GM19238 (cell line): ENCODE data around the gene DYNLL2.
"Not testable (repeated sequence)": the region's sequence is repeated elsewhere in the genome, so short reads cannot be mapped to it uniquely, and the experiment has no call there.

Experiments
- DNase-seq: peaks from one replicate; pipeline ENCODE4 v3.0.0; 2011; ENCODE audit warnings: low spot score; ENCODE audit not compliant: insufficient read length

DYNLL2 gene

DNA sequence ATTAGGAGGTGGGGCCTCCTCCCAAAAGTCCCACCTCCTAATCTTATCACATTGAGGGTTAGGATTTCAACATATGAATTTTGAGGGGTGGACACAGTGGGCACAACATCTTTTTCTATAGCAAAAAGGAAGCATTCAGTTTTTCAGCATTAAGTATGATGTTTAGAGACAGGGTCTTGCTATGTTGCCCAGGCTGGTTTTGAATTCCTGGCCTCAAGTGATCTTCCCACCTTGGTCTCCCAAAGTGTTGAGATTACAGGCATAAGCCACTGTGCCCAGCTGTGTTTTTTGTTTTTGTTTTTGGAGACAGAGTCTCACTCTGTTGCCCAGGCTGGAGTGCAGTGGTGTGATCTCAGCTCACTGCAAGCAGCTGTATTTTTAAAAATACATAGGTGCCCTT lies 18.7 kb downstream of the DYNLL2 start:
- DNase-seq = not testable (repeated sequence)

DNA sequence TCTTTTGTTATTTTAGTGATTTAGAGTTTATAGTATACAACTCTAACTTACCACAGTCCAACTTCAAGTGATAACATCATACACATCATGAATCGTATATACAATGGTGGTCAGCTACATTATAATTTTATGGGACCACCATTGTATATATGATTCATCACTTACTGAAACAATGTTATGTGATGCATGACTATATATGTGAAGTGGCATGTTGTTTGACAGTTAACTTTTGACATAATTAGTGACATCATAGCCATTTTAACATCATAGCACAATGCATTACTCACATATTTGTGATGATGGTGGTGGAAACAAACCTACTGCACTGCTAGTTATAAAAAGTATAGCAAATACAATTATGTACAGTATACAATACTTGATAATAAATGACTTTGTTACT lies 21.9 kb downstream of the DYNLL2 start:
- DNase-seq = no peak

DNA sequence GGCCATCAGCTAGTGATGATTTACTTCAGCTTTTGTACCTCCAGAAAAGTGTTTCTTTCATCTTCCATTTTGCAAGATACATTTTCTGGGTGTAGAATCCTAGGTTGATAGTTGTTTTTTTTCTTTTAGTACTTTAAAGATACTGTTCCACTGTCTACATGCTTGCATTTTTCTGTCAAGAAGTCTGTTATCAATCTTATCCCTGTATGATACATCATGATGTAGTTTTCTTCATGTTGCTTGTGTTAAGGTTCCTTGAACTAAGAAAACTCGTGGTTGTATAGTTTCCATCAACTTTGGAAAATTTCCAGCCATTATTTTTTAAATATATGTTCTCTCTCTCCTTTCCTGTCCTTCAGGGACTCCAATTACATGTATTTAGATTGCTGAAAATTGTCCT lies 24.1 kb downstream of the DYNLL2 start:
- no peak for DNase-seq

DNA sequence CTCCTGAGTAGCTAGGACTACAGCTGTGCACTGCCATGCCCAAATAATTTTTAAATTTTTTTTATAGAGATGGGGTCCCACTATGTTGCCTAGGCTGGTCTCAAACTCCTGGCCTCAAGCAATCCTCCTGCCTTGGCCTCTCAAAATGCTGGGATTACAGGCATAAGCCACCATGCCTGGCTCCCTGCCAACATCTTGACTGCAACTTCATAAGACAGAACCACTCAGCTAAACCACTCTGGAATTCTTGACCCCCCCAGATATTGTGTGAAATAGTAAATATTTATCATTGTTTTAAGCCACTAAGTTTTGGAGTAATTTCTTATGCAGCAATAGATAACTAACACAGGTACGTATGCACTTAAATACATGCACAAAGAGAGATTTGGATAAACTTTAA lies 26.0 kb downstream of the DYNLL2 start:
- no peak for DNase-seq

DNA sequence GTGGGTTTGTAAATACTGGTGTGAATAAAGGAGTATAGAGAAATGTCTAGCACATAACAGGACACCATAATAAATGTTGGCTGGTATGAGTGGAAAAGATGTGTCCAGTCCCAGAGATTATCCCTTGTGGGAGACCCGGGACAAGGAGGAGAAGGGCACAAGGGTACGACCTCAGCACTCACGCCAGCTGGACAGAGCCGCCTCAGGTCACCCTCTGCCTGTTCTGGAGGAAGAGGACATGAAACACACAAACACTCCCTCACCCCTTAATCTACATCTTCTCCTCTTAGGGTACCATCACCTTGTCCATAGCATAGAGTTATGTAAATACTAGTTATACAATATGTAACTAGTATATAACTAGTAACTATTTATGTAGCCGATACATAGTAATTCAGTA lies 26.8 kb downstream of the DYNLL2 start:
- DNase-seq = no peak

DNA sequence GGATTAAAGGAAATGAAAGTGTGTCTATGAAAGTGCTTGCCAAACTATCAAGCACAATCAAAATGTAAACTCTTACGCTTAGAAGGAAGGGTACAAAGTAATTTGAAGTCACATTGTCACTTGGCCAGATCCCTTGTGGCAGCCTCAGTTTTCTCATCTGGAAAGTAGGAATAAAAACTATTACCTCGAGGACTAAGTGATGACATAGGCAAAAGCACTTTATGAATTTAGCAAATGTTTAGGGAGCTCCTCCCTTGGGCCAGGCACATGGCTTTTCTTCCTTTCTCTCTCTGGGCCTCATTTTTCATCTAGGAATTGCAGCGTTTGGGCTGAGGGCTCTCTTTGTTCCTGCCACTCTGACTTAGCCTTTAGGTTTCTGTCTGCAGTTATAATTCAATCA lies 28.5 kb downstream of the DYNLL2 start:
- DNase-seq = no peak

DNA sequence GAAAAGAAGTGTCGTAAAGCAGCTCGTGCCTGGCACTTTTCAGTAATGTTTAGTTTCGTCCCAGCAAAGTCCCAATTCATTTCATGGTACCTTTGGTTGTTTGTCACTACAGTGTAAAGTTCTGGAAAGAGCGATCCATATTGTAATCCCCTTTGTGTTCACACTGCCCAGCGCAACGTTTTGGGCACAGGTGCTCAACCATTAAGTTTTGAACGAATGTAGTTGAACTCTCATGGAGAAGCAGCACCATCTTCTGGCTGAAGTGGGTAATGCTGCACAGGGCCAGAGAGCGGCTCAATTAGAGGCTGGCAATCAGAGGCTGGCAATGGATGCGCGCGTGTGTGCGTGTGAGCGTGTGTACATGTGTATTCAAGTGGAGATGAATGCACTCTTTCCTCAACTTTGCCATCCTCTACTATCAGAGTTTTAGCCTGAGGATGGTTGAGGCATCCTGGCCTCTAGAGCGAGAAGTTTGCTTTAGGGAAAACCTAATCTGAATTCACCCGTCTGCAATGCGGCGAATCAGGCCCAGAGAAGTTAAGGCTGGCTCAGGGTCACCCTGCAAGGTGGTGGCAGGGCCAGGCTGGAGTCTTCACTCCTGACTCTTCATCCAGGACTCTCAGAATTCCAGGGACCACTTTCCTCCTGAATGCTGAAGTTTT lies 29.9 kb downstream of the DYNLL2 start:
- peak; percentile 34 for DNase-seq

DNA sequence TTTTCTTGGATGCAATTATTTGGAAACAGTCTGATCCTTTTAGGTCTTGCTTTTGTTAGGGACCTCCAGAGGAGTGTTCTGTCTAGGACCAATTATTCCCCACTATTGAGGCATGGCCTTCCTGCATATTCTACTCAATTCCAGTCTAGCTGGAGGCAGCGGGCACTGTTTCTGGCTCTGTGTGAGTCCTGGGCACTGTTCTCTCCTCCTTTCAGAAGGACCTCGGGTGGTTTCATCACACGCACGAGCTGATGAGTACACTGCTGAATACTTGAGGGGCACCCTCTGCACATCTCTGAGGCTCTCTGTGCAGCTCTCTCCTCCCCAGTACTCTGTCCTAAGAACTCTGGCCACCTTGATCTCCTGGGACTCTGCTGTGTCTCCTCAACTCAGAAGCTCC lies 30.7 kb downstream of the DYNLL2 start:
- DNase-seq = no peak

DNA sequence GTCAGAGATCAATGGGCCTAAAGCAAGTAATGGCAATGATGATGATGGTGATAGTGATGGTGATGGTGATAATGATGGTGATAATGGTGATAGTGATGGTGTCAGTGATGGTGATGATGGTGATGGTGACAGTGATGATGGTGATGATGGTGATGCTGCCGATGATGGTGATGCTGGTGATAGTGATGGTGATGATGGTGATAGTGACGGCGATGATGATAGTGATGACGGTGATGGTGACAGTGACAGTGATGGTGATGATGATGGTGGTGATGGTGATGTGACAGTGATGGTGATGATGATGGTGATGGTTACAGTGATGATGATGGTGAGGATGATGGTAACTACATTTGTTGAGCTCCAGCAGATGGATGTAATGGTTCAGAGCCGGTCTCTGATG lies 34.2 kb downstream of the DYNLL2 start:
- no peak for DNase-seq

DNA sequence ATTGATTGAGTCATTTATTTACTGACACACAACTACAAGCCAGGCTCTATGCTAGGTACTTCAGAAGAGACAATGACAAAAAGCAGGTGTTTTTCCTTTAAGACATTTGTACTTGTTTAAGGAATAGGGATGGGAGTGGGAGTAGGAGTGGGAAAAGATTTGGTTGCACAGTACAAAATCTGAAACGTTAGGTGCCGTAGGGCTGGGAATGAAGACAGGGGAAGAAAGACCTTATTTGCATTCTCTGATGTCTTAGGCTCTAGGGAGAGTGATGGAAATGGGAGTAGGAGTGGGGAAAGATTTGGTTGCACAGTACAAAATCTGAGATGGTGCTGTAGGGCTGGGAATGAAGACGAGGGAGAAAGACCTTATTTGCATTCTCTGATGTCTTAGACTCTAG lies 36.3 kb downstream of the DYNLL2 start:
- DNase-seq = no peak

DNA sequence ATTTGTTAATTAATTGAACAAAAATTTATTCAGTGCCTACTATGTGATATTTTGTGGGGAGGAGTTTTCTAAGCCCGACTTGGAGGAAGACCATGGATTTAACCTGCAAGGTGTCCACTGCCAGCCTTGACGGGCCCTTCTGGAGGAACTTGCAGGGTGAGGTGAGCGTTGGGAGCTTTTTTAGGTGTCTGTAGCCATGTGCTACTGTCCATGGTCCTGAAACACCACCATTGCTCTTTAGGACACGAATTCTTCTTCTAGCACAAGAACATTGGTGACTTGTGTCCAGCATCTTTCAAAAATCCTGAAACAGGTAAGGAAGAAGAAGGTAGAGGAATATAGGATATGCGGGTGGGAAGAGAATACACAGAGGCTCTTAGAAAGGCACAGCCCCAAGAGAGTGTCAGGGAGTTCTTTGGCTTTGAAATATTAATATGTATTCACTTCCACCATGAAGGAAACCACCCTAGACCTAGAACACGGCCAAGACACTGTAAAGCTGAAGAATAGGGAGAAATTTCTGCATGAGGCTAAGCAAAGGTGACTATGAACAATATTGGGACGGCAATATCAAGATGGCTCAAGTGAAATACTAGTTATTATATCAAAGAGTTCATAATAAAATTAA lies 37.1 kb downstream of the DYNLL2 start:
- no peak for DNase-seq

DNA sequence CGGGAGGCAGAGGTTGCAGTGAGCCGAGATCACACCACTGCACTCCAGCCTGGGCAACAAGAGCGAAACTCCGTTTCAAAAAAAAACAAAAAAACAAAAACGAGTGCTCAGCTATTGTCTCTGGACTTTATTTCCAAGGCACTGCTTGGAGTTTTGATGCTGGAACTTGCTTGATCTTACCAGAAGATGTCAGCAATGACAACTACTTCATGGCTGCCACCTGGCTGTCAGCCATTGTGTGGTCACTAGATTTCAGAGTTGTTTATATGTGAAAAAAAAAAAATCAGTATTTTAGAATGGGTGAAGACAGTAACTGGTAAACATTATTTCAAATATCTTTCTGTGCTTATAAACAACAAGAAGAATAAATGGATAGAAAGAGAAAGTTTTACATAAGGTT lies 38.7 kb downstream of the DYNLL2 start:
- DNase-seq = no peak

DNA sequence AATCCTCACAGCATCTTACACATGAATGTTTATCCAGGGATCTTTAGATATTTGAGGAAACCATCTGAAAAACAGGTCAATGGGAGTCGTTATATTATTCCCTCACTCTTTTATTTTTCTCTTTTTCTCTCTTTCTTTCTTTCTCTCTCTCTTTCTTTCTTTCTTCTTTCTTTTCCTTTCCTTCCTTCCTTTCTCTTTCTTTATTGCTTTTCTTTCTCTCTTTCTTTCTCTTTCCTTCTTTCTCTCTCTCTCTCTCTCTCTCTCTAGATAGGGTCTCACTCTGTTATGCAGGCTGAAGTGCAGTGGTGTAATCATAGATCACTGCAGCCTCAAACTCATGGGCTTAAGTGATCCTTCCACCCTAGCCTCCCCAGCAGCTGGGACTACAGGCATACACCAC lies 44.6 kb downstream of the DYNLL2 start:
- DNase-seq = no peak

DNA sequence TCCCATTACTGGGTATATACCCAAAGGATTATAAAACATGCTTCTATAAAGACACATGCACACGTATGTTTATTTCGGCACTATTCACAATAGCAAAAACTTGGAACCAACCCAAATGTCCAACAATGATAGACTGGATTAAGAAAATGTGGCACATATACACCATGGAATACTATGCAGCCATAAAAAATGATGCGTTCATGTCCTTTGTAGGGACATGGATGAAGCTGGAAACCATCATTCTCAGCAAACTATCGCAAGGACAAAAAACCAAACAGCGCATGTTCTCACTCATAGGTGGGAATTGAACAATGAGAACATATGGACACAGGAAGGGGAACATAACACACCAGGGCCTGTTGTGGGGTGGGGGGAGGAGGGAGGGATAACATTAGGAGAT lies 49.5 kb downstream of the DYNLL2 start:
- DNase-seq = not testable (repeated sequence)

DNA sequence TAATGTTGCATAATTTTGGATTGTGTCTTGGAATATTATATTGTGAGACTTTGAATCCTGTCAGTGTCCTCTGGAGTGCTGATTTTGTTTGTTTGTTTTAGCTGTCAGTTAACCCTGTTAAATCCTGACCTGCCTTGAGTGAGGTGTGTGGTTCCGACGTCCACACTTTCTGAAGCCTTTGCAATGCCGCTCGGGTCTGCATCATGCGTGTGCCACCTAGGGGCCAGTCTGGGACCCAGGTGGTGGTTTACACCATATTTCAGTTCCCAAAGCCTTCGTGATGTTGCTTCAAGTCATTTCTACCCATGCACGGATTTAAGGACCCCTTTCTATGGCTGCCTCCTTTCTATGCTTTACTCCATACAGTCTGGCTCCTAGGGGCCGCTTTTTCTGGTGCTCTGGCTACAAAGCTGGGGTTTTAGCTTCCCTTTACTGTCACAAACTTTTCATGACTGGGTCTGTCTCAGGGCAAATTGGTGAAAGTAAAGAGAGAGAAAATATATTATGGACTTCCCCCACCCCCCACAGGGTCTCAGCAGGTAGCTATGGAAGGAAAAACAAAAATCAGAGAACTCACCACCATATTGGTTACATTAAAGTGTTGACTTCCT lies 53.6 kb downstream of the DYNLL2 start:
- no peak for DNase-seq

DNA sequence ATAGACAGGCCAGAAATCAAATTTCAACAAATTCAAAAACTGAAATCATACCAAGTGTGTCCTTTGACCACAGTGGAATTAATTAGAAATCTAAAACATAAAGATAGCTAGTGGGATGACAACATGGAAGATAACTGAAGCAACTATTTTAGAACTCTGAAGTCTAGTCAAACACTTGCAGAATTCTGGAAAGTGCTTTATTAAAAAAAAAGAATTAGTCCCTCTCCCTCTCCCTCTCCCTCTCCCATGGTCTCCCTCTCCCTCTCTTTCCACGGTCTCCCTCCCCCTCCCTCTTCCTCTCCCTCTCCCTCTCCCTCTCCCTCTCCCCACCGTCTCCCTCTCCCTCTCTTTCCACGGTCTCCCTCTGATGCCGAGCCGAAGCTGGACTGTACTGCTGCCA lies 58.3 kb downstream of the DYNLL2 start:
- DNase-seq = no peak

DNA sequence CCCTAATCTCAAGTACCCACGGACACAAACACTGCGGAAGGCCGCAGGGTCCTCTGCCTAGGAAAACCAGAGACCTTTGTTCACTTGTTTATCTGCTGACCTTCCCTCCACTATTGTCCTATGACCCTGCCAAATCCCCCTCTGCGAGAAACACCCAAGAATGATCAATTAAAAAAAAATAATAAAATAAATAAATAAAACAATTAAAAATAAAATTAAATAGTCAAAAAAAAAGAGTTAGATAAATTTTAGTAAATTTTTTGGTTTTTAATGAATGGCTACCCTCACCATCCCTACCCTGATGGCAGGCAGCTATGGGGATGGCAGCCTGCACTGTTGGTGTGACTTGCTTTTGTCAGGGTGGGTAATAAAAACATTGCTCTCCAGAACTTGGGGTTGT lies 60.1 kb downstream of the DYNLL2 start:
- not testable (repeated sequence) for DNase-seq

DNA sequence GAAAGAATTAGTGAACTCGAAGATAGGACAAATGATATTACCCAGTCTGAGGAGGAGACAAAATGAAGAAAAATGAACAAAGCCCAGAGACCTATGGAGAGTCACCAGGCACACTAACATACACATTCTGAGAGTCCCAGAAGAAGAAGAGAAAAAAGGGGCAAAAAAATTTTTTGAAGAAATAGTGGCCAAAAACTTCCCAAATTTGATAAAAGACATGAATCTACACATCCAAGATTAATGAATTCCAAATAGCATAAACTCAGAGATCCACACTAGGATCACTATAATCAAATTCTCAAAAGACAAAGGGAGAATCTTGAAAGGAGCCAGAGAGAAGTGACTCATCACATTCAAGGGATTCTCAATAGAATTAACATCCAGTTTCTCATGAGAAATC lies 61.6 kb downstream of the DYNLL2 start:
- DNase-seq = no peak
